Astrocyte of the hippocampus (primary cell): ENCODE data around the gene FADS1.

Experiments
- DNase-seq: peaks from one replicate; pipeline ENCODE4 v3.0.0; 2011; ENCODE audit warnings: low read depth, low spot score

Gene FADS1

DNA sequence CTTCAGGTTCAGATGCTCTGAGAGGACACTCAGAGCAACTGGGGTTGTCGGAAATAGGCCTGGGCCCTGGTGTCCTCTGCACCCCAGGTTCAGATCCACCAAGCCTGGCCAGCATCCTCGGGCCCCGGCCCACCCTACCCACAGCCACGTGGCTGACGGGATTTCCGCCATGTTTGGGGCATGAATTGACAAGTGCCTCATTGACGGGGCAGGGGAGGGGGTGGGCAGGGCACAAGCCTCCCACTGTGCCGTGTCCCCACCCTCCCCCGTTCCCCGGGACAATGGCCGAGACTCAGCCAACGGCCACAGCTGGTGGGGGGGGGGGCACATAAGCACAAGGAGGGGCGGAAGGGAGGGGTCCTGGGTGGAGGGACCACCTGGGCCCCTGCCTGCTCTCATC is 55.9 kb downstream of the FADS1 start:
- DNase-seq: no peak

DNA sequence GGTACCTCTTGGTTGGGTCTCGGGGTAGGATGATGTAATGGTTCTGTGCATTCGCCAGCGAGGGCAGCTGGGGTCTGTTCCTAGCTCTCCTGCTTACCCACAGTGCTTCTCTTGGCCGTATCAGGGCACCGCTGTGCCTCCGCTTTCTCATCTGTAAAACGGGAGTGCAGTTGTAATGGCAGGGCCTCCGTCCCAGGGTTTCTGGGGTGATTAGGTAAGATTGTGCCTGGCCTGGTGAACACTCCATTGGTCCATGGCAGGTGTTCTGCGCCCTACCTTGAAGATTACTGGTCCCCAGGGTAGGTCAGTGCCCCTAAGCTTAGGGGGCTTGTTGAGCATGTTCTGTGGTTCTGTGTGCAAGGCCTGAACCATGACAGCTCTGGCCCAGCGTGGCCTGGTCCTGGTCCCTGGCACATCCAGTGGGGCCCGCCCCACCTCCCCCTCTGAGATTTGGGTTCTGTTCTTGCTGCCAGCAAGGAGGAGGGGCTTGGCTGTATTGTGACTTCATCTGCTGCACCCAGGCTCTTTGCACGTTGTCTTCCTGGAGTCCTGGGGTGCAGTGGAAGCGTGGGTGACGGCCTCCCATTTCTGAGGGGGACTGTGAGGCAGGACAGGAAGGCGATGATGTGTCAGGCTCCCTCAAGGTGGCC is 59.5 kb downstream of the FADS1 start:
- no peak for DNase-seq

DNA sequence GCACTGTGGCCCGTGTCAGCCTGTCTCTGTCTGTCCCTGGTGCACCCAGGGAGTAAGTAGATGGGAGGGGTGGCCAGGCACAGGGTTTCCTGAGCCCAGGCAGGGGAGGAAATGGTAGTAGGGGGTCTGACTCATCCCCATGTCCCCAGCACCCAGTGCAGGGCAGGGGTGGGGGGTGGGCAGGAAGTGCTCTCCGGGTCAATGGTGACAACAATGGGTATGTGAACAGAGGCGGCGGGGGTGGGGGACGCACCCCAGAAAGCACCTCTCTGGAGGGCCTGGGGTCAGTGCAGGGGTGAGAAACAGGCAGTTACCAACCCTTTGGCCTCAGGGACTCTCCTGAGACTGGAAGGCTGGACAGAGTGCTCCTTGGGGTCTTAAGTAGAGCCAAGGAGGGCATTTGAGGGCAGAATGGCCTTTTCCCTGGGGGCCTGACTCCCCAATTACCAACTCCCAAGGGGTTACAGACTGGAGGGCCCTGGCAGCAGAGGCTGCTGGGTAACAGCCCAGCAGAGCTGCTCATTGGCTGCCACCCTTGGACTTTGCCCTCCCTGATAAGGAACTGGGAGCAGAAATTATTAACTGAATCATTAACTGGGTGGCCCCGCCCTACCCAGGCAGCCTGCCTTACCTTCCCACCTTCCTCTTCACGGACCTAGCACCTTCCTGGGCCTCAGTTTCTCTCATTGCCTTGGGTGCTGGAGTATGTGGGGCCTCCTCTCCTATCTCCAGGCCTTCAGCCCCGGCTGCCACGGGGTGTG is 60.2 kb downstream of the FADS1 start:
- DNase-seq: peak; percentile 56

DNA sequence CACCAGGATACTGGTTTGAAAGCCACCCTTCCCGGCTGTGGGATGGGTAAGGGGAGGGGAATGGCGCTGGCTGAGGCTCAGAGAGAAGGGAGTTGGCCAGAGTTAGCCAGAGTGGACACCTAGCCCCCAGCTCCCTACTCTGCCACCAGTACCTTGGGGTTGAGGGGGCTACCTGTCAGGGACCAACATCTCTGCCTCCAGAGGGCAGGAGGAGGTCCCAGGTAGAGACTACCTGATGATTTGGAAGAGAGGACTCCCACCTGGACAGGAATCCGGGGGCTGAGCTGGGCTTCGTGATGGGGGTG is 60.7 kb downstream of the FADS1 start:
- DNase-seq: no peak

DNA sequence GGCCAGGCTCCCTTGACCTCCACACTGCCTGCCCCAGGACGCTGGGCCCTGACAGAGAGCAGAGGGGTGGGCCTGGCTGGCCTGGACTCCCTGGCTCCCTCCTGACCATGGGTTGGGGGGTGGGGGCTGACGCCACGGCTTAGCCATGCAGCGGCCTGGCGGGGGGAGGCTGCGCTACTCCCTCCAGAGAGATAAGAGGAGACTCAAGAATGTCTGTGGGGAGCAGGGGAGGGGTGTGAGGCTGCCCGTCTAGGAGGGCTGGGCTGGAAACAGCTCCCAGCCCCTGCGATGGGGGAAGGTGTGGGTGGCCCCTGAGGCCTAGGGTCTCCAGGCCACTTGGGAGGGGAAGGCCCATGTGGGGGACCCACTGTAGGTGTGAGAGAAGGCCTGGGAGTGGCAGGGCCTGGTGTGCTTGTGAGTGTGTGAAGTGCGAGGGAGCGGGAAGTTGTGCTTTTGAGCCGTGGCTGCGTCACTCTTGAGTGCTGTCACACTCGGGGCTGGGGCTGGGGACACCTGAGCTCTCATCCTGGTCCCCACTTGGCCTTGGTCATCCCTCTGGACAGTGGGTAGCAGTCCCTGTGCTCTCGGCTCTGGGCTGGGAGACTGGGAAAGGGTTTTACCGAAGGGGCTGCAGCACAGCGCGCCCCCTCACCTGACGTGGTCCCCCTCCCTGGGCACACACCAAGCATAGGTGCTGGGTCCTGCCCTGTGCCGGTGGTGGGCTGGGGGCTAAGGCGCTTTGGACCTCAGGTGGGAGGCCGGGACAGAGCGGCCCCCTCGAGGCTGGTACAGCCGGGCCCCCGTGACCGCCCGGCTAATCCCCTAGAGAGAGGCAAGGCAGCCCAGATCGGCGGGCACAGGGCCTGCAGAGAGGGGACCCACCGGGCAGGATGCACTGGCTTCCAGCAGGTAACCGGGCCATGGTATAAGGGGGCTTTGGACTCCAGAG is 62.0 kb downstream of the FADS1 start:
- DNase-seq: peak; percentile 87

DNA sequence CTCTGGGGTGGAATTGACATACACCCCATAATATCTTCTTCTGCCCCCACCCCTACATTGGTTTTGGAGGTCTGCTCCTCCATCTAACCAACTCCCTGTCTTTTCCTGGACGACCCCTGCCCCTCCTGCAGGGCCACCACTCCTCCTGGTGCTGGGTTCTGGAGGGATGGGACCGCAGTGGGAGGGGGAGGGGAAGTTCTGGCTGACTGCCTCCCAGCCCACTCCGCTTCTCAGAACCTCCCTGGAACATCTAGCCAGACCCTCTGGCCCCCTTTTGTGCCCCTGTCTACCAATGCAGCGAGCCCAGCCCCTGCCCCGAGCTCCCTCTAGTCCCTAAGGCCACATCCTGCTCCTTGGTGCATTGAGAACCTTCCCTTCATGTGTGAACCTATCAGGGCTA is 63.1 kb downstream of the FADS1 start:
- DNase-seq: no peak

DNA sequence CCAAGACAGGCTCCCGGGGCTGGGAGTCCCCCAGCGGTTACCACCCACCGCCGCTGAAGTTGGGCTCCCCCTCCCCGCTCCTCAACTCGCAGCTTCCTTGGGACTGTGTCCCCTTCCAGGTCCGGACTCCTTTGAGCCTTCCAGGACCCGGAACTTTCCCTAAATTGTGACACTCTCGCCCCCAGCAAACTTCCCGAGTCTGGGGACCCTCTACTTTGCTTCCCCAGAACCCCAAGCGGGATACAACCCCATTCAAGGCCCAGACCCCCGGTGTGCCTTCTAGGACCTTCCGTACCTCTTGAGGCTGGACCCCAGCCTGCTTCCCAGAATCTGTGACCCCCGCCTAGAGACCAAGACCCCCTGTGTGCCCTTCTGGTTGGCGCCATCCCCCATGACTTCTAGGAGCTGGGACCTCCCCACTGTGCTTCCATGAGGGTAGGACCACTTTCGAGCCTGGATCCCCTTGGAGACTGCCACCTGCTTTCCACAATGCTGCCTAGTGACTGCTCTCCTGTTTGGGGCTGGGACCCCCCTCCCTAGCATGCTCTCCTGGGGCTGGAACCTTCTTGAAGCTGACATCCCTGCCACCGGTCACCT is 63.8 kb downstream of the FADS1 start:
- no peak for DNase-seq

DNA sequence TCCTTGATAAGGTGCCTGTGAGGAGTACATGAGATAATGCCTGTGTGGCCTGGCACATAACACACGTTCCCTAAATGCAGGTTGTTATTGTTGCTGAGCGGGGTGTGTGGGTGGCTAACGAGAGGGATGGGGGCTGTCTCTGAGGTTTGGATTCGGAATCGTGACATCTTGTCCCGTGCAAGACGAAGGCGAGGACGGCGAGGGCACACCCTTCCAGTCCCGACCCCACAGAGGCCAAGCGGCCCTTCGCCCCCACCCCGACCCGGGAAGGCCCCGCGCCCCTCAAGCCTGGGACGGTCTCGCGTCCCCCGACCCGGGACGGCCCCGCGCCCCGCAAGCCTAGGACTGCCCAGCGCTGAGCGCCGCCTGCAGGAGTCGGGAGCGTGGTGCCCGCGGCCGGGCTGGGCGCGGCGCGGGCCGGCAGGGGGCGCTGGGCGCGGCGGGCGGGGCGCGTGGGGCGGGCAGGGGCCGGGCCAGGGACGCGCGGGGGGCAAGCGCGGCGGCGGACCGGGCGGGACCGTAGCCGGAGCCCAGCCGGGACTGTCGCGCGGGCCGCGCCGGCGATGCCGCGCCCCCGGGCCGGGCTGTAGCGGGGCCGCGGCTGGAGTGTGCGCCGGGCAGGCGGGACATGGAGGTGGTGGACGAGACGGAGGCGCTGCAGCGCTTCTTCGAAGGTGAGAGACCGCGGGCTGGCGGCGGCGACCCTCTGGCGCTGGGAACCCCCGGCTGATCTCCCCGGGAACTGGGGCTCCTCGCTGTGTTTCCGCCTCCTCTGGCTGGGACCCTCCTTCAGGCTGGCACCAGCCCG is 64.5 kb downstream of the FADS1 start, which contains the start of gene MYRF:
Gene MYRF (plus strand): TSS at position 520 of the 808 bp plus-strand sequence. CDS start 109 bp downstream, at position 629.
- DNase-seq: peak; percentile 87

DNA sequence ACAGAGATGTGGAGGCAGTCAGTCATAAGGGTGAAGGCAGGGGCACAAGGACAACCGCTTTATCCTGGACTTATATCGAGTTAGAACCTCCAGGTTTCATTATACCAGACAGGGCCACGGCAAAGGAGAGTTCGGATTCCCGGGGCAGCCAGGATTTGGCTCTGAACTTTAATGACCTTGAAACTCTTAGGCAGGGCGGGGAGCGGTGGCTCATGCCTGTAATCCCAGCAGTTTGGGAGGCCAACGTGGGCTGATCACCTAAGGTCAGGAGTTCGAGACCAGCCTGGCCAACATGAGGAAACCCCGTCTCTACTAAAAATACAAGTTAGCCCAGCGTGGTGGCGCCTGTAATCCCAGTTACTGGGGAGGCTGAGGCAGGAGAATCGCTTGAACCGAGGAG is 65.4 kb downstream of the FADS1 start:
- DNase-seq: no peak

DNA sequence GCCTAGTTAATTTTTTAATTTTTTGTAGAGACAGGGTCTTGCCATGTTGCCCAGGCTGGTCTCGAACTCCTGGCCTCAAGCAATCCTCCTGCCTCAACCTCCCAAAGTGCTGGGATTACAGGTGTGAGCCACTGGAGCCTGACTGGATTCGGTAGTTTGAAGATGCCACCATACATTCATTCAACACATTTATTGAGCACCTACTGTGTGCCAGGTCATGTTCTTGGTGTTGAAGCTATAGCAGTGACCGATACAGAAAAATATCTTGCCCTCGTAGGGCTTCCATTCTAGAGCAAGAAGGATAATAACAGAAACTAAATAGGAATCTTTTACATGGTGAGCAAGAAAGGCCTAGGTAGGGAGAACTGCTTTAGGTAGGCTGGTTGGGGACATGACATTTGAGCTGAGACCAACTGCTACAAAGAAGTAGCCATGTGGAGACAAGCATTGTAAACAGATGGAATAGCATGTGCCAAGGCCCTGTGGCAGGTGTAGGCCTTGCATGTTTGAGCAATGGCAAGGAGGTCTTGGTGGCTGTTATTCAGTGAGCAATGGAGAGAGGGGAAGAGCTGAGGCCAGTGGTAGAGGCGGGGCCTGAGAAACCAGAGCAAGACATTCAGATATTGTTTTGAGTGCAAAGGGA is 66.1 kb downstream of the FADS1 start:
- no peak for DNase-seq
